Measurements from ENCODE around the gene SPNS1.
"Not testable (repeated sequence)": the region's sequence is repeated elsewhere in the genome, so short reads cannot be mapped to it uniquely, and the experiment has no call there.

Gene SPNS1

GRCh38 chr16:28991687-28992086 lies 17.1 kb downstream of the SPNS1 start:
- CTCF ChIA-PET, result no interaction called here
- POLR2A ChIA-PET, result no interaction called here
- no peak for TF ChIP-seq CTCF (IDR thresholded peaks at IDR 0.05; ENCODE audit: control extremely low read depth, extremely low read depth, low read depth, missing control alignments)
- no peak for DNase-seq (ENCODE audit: extremely low spot score)

- no peak for TF ChIP-seq CTCF (IDR thresholded peaks at IDR 0.05; ENCODE audit: control extremely low read depth, extremely low read depth, low read depth, missing control alignments)
- DNase-seq (ENCODE audit: extremely low spot score), result no peak
- ChIA-PET CTCF (no interaction called here), POLR2A (no interaction called here)
These were observed 17.9 kb downstream of the SPNS1 start for GRCh38 chr16:28992496-28992895.

GRCh38 chr16:28998837-28999236 lies 24.3 kb downstream of the SPNS1 start:
- POLR2A ChIA-PET, result interaction anchor here (0.7 kb wide), 1 partner anchor 923 kb away, joined by 3 read pairs; no protein-coding TSS in a partner anchor
- no peak for DNase-seq (ENCODE audit: extremely low spot score)
- TF ChIP-seq CTCF (IDR thresholded peaks at IDR 0.05; ENCODE audit: control extremely low read depth, extremely low read depth, low read depth, missing control alignments), result no peak
- CTCF ChIA-PET, result interaction anchor here (1.2 kb wide), 1 partner anchor 22 kb away, joined by 3 read pairs; no protein-coding TSS in a partner anchor

- DNase-seq (ENCODE audit: extremely low spot score), result peak; percentile 1
- ChIA-PET POLR2A (interaction anchor here (0.6 kb wide), 1 partner anchor 176 kb away, joined by 4 read pairs; no protein-coding TSS in a partner anchor), CTCF (interaction anchor here (1.1 to 1.7 kb wide), 3 partner anchors 13 to 24 kb away, joined by 3 to 4 read pairs (median 3); no protein-coding TSS in a partner anchor)
- TF ChIP-seq CTCF (IDR thresholded peaks at IDR 0.05; ENCODE audit: control extremely low read depth, extremely low read depth, low read depth, missing control alignments), result no peak
These were observed 25.0 kb downstream of the SPNS1 start for GRCh38 chr16:28999577-28999976.

- no peak for DNase-seq (ENCODE audit: extremely low spot score)
- POLR2A ChIA-PET, result no interaction called here
- CTCF ChIA-PET, result interaction anchor here (1.1 to 1.7 kb wide), 3 partner anchors 13 to 24 kb away, joined by 3 to 4 read pairs (median 3); no protein-coding TSS in a partner anchor
- no peak for TF ChIP-seq CTCF (IDR thresholded peaks at IDR 0.05; ENCODE audit: control extremely low read depth, extremely low read depth, low read depth, missing control alignments)
These were observed 25.4 kb downstream of the SPNS1 start for GRCh38 chr16:29000019-29000418.

GRCh38 chr16:29004496-29005139 lies 30.0 kb downstream of the SPNS1 start:
- CTCF ChIA-PET; DNase-seq (ENCODE audit: extremely low spot score); POLR2A ChIA-PET: not testable (repeated sequence)

GRCh38 chr16:29007730-29008593 lies 33.4 kb downstream of the SPNS1 start:
- TF ChIP-seq CTCF (IDR thresholded peaks at IDR 0.05; ENCODE audit: control extremely low read depth, extremely low read depth, low read depth, missing control alignments), result no peak
- ChIA-PET POLR2A (no interaction called here), CTCF (no interaction called here)
- DNase-seq (ENCODE audit: extremely low spot score), result no peak

Measured in GM10248 (cell line).